Activated gamma-delta T cell treated with Interleukin-2 at 50 U/mL for 16 hours (primary cell): Measurements from ENCODE around the gene CPB1.

Experiments used
- DNase-seq: peaks from one replicate; pipeline ENCODE4 v3.0.0-alpha.2; 2020

Gene CPB1

DNA sequence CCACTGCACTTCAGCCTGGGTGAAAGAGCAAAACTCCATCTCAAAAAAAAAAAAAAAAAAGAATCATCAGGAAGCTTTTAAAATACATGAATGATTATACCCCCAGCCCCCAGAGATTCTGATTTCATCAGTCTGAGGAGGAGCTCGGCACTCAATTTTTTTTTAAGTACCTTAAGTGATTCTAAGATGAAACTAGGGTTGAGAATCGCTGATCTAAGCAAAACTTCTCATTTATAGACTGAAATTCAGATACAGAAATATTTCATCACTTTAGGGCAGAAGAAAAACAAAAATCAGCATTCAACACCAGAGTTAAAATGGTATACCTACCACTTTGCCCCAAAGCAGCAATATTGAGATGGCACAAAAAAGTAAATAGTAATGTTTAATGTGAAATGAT is 62.2 kb downstream of the CPB1 start:
- no peak for DNase-seq

DNA sequence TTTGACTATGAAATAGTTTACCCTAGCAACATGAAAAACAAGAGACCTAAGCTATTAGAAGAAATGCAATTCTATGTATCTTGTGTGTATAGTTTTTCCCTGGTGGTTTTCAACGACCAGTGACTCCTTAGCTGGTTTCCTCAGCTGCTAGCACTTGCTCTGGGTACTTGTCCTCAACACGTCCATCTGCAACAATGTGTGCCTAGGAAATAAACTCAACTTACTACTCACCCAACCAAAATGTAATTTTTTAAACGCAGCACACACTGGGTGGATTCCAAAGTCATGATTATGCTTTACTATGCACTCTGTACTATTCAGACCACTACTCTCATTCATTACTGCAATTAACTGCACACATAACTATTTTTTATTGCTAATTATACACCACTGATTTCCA is 68.5 kb downstream of the CPB1 start:
- DNase-seq, result no peak

DNA sequence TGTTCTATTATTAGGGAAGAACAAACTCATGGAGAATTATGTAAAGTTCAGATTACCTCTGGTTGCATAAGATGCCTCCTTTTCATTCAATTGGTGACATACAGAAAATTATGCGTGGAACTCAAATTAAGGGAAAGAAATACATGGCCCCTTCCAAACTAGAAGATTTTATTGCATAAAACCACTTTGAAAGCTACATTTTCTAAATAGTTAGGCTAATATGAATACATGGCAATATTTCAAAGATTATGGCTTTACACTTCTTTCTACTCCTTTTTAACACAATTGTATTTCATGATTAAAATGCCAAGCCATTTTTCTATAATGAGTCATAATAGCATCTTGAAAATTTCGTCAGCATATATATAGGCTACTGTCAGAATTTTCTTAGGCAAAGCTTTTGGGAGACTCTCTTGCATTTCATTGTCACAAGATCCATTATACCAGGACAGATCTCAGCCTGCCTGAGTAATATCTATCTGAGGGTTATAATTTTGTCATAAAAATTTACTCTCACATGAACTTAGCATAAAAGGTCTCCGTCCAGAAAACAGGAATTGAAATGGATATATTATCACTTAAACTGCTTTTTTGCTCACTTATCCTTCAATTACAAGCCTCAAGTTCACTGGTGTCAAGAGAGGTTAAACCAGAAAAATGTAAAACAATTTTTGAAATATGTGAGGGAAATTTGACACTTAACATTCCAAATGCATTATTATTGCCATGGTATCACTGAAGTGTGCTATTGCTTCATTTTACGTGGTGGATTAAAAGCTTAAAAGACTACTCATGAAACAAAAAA is 74.6 kb downstream of the CPB1 start:
- DNase-seq, result no peak

DNA sequence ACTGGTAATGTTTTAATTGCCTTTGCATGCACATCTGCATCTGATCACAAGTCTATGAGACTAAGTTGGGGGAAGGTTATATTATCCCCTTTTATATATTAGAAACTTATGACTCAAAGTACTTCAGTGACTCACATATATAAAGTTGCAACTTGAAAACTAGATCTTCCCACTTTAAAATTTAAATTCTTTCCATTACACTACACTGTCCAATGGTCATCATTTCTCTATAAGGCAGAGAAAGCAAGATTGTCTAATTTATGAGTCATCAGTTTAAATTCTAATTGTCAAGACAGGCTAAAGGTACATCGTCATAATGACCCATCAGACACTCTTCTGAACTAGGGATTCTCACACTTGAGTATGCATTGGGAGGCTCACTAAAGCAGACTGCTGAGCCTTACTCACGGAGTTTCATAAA is 75.4 kb downstream of the CPB1 start:
- no peak for DNase-seq

DNA sequence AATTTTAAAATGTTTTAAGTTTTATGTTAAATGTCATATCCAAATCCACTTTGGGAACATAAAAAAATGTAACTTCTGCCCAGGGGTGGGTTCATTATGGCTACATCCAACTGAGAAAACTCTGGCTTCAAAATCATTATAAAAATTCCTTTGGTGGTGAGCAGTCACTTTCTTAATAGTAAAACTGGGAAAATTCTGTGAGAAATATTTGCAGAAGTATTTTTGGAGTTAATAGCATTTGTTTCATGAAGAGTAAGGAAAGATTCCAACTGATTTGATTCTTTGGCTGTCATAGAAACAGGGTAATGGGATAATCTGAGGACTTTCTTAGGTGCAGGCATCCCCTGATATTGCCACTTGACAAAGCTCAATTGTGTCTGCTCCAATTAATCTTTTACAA is 76.3 kb downstream of the CPB1 start:
- no peak for DNase-seq

DNA sequence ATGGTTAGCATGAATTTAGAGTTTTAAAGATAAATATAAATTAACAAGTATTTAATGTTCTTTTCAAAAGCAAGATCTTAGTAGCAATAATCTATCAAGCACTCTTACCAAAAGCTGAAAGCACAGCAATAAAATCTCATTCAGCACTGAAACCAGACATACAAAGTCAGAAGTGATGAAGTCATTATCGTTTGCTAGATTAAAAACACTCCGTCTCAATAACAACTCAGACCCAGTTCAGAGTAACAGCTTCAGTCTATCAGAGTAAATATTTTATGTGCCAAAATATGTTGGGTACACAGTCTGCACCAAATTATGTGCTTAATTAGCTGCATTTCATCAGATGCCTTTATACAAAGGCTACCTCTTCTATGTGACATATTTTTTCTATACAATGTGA is 79.1 kb downstream of the CPB1 start:
- DNase-seq, result no peak
